ENCODE measurements around the gene SORL1.

DNA sequence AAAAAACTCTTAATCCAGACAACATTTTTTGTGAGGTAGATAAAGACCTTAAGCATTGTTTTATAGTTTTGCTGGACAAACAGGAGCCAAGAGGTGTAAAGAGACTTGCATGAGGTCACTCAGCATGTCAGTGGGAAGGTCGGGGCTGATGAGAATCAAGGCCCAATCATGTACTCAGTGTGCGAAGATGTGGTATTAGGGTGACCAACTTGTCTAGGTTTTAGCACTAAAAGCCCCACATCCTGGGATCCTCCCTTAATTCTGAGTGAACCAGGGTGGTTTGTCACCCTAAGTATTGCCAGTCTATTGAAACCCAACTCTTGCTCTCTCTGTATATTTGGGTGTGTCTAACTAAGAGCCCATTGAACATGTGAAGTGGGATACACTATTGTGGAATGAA lies 20.2 kb downstream of the SORL1 start:
- TF ChIP-seq, protein P1, sequence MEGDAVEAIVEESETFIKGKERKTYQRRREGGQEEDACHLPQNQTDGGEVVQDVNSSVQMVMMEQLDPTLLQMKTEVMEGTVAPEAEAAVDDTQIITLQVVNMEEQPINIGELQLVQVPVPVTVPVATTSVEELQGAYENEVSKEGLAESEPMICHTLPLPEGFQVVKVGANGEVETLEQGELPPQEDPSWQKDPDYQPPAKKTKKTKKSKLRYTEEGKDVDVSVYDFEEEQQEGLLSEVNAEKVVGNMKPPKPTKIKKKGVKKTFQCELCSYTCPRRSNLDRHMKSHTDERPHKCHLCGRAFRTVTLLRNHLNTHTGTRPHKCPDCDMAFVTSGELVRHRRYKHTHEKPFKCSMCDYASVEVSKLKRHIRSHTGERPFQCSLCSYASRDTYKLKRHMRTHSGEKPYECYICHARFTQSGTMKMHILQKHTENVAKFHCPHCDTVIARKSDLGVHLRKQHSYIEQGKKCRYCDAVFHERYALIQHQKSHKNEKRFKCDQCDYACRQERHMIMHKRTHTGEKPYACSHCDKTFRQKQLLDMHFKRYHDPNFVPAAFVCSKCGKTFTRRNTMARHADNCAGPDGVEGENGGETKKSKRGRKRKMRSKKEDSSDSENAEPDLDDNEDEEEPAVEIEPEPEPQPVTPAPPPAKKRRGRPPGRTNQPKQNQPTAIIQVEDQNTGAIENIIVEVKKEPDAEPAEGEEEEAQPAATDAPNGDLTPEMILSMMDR (IDR thresholded peaks at IDR 0.05; ENCODE audit: low read depth, low read length): no peak
- no peak for TF ChIP-seq POLR2A (IDR thresholded peaks at IDR 0.05; ENCODE audit: extremely low read depth, insufficient read length)
- TF ChIP-seq, protein P2, sequence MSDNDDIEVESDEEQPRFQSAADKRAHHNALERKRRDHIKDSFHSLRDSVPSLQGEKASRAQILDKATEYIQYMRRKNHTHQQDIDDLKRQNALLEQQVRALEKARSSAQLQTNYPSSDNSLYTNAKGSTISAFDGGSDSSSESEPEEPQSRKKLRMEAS (IDR thresholded peaks at IDR 0.05; ENCODE audit: low read depth, low read length): no peak
